Glutamatergic neuron (in vitro differentiated cells): ENCODE measurements around the gene ZNF687. TPM values are rescaled to one million over a fixed set of nuclear protein-coding genes. Genes with fewer than 3 reads are reported as not detected.

Experiments
- DNase-seq: peaks from one replicate; pipeline ENCODE4 v3.0.0; 2022
- H3K27ac Mint-ChIP-seq: one replicate; pipeline ENCODE4 v1.8.0; 2020; ENCODE audit warnings: mild to moderate bottlenecking, mixed read lengths, inconsistent platforms; ENCODE audit not compliant: unreplicated experiment
- H3K27me3 Mint-ChIP-seq: one replicate; pipeline ENCODE4 v1.8.0; 2020; ENCODE audit warnings: mild to moderate bottlenecking, moderate library complexity, mixed read lengths, inconsistent platforms; ENCODE audit not compliant: unreplicated experiment
- H3K36me3 Mint-ChIP-seq: one replicate; pipeline ENCODE4 v1.8.0; 2020; ENCODE audit warnings: mild to moderate bottlenecking, mixed read lengths, inconsistent platforms; ENCODE audit not compliant: unreplicated experiment
- H3K4me1 Mint-ChIP-seq: one replicate; pipeline ENCODE4 v1.8.0; 2020; ENCODE audit warnings: mild to moderate bottlenecking, low read depth, mixed read lengths, inconsistent platforms; ENCODE audit not compliant: unreplicated experiment
- H3K4me3 Mint-ChIP-seq: one replicate; pipeline ENCODE4 v1.8.0; 2020; ENCODE audit warnings: mild to moderate bottlenecking, mixed read lengths, inconsistent platforms; ENCODE audit not compliant: unreplicated experiment
- H3K9me3 Mint-ChIP-seq: one replicate; pipeline ENCODE4 v1.8.0; 2020; ENCODE audit warnings: mild to moderate bottlenecking, moderate library complexity, mixed read lengths, inconsistent platforms; ENCODE audit not compliant: unreplicated experiment
- CTCF ChIP-seq: fragments of 200-600 bp; sonication (generic); IDR thresholded peaks from one replicate; pipeline ENCODE4 v1.5.0; 2021; ENCODE audit not compliant: partially characterized antibody, unreplicated experiment
- total RNA-seq: library from RNA; stranded (reverse); fragmentation: NEBNext Ultra II Directional; extraction: Animal tissue kit (Norgen Biotek cat#: 25700); gene quantifications from one replicate; pipeline ENCODE4 v1.2.1, GENCODE V29; 2021; ENCODE audit not compliant: unreplicated experiment

The ZNF687 gene
- total RNA-seq, 1 donor from 2014 or later, result 34.4 TPM

- Mint-ChIP-seq H3K27me3 (peaks cover 14% of the 10 kb centered on the region), H3K4me3 (peak overlapping the region; percentile 97), H3K9me3 (peaks cover 10% of the 10 kb centered on the region), H3K36me3 (peaks cover 8% of the 10 kb centered on the region), H3K27ac (peak overlapping the region; percentile 96), H3K4me1 (peaks cover 15% of the 10 kb centered on the region)
- TF ChIP-seq CTCF, result peak; percentile 44
- DNase-seq, result peak; percentile 94
Observed at GRCh38 chr1:151281225-151281968, 702 bp upstream of the ZNF687 start.

- peak; percentile 59 for DNase-seq
- H3K9me3 Mint-ChIP-seq, result peaks cover 12% of the 10 kb centered on the region
- peaks cover 15% of the 10 kb centered on the region for H3K4me1 Mint-ChIP-seq
- peak overlapping the region; percentile 86 for H3K27ac Mint-ChIP-seq
- H3K4me3 Mint-ChIP-seq, result peak overlapping the region; percentile 90
- peaks cover 11% of the 10 kb centered on the region for H3K27me3 Mint-ChIP-seq
- peaks cover 8% of the 10 kb centered on the region for H3K36me3 Mint-ChIP-seq
- no peak for TF ChIP-seq CTCF
Observed at GRCh38 chr1:151282883-151283725, 1.0 kb downstream of the ZNF687 start.

- H3K4me3 Mint-ChIP-seq, result peak overlapping the region; percentile 90
- no peak for DNase-seq
- peaks cover 15% of the 10 kb centered on the region for H3K27me3 Mint-ChIP-seq
- H3K4me1 Mint-ChIP-seq, result peaks cover 21% of the 10 kb centered on the region
- peaks cover 12% of the 10 kb centered on the region for H3K9me3 Mint-ChIP-seq
- H3K36me3 Mint-ChIP-seq, result peaks cover 8% of the 10 kb centered on the region
- H3K27ac Mint-ChIP-seq, result peak overlapping the region; percentile 53
- TF ChIP-seq CTCF, result no peak
Observed at GRCh38 chr1:151284013-151284577, 2.0 kb downstream of the ZNF687 start.

GRCh38 chr1:151286619-151287340 lies 4.7 kb downstream of the ZNF687 start:
- DNase-seq, result no peak

More at GRCh38 chr1:151286619-151287340, 4.7 kb downstream of the ZNF687 start:
- Mint-ChIP-seq H3K27me3 (peaks cover 13% of the 10 kb centered on the region), H3K27ac (no peak overlapping the region), H3K4me1 (peaks cover 21% of the 10 kb centered on the region), H3K4me3 (no peak overlapping the region), H3K36me3 (peaks cover 8% of the 10 kb centered on the region), H3K9me3 (peaks cover 8% of the 10 kb centered on the region)
- TF ChIP-seq CTCF, result no peak
